HepG2 (cell line): Measurements from ENCODE around the gene SYCP2L. TPM values are rescaled to one million over a fixed set of nuclear protein-coding genes. Genes with fewer than 3 reads are reported as not detected.

ENCODE experiments used
- ATF1 ChIP-seq: IDR thresholded peaks from 2 replicates; pipeline ENCODE4 v1.6.1; 2016; ENCODE audit warnings: mild to moderate bottlenecking, control low read depth
- EED ChIP-seq: sonication (generic); formaldehyde crosslinking; IDR thresholded peaks from 2 replicates; pipeline ENCODE4 v1.5.0; 2020; ENCODE audit warnings: mild to moderate bottlenecking, missing genetic modification reagents
- FOXA3 ChIP-seq: IDR thresholded peaks from 2 replicates; pipeline ENCODE4 v1.6.1; 2016; ENCODE audit warnings: missing genetic modification reagents, missing compliant biosample characterization
- HOXA9 ChIP-seq: sonication (generic); formaldehyde crosslinking; IDR thresholded peaks from 2 replicates; pipeline ENCODE4 v1.8.1; 2022; ENCODE audit warnings: missing genetic modification reagents, mild to moderate bottlenecking, moderate library complexity, borderline replicate concordance
- MEF2D ChIP-seq: sonication (generic); formaldehyde crosslinking; IDR thresholded peaks from 2 replicates; pipeline ENCODE4 v1.5.1; 2020; ENCODE audit warnings: mild to moderate bottlenecking, missing genetic modification reagents
- NBN ChIP-seq: fragments of 450-650 bp; conservative IDR thresholded peaks from 2 replicates; pipeline ENCODE4 v1.6.1; 2017
- RFX1 ChIP-seq: fragments of 450-650 bp; IDR thresholded peaks from 2 replicates; pipeline ENCODE4 v1.6.1; 2017
- SMAD9 ChIP-seq: sonication (generic); formaldehyde crosslinking; IDR thresholded peaks from 2 replicates; pipeline ENCODE4 v1.5.1; 2020; ENCODE audit warnings: mild to moderate bottlenecking, missing genetic modification reagents
- SOX13 ChIP-seq, 3 experiments: fragments of 450-650 bp in 1 of 3; sonication (generic) in 1 of 3; formaldehyde crosslinking in 1 of 3; IDR thresholded peaks in 2 of 3; conservative IDR thresholded peaks in 1 of 3; 2 replicates each; pipeline versions ENCODE4 v1.5.0 to v1.6.1; 2016 to 2020; ENCODE audit warnings: antibody characterized with exemption in 1 of 3, mild to moderate bottlenecking in 1 of 3, missing compliant biosample characterization in 1 of 3, missing genetic modification reagents in 1 of 3, moderate library complexity in 1 of 3
- TCF12 ChIP-seq, 2 experiments: fragments of 450-650 bp in 1 of 2; sonication (generic) in 1 of 2; formaldehyde crosslinking in 1 of 2; IDR thresholded peaks; 2 replicates each; pipeline versions ENCODE4 v1.6.1 to v1.8.0; 2017 to 2022; ENCODE audit warnings: antibody characterized with exemption in 1 of 2, mild to moderate bottlenecking in 1 of 2, missing genetic modification reagents in 1 of 2, moderate library complexity in 1 of 2
- ZNF101 ChIP-seq: sonication (generic); formaldehyde crosslinking; IDR thresholded peaks from 2 replicates; pipeline ENCODE4 v1.4.0; 2020; ENCODE audit warnings: mild to moderate bottlenecking, low read depth, missing genetic modification reagents, borderline replicate concordance
- ZNF225 ChIP-seq: sonication (generic); formaldehyde crosslinking; IDR thresholded peaks from 2 replicates; pipeline ENCODE4 v1.4.0; 2020; ENCODE audit warnings: mild to moderate bottlenecking, missing genetic modification reagents
- ZNF263 ChIP-seq: sonication (generic); formaldehyde crosslinking; IDR thresholded peaks from 2 replicates; pipeline ENCODE4 v1.4.0; 2020; ENCODE audit warnings: missing genetic modification reagents
- ZNF672 ChIP-seq: sonication (generic); formaldehyde crosslinking; IDR thresholded peaks from 2 replicates; pipeline ENCODE4 v1.8.1; 2022; ENCODE audit warnings: missing genetic modification reagents
- ZNF749 ChIP-seq: sonication (generic); formaldehyde crosslinking; IDR thresholded peaks from 2 replicates; pipeline ENCODE4 v1.8.0; 2022; ENCODE audit warnings: mild to moderate bottlenecking, missing genetic modification reagents, moderate library complexity, borderline replicate concordance
- ZNF841 ChIP-seq: sonication (generic); formaldehyde crosslinking; IDR thresholded peaks from 2 replicates; pipeline ENCODE4 v1.8.1; 2023; ENCODE audit warnings: missing genetic modification reagents, borderline replicate concordance
- polyA plus RNA-seq, 8 experiments: library from polyadenylated mRNA; depleted of rRNA in 3 of 8; stranded (reverse) in 7 of 8; unstranded in 1 of 8; fragments of >200 nt; fragmentation: Illumina TruSeq in 4 of 8; extraction: Trizol in 4 of 8; gene quantifications; 2 replicates each; pipeline versions ENCODE4 v1.2.1 to v1.2.3, GENCODE V29; 2011 to 2016; ENCODE audit warnings: low read depth in 4 of 8, missing spikeins in 1 of 8, mixed read lengths in 1 of 8; ENCODE audit not compliant: insufficient read depth in 1 of 8
- total RNA-seq, 5 experiments: library from RNA; depleted of rRNA; stranded (reverse); fragments of >200 nt; fragmentation: Illumina TruSeq; extraction: Trizol; gene quantifications; 2 replicates each; pipeline ENCODE4 v1.2.3, GENCODE V29; 2016; ENCODE audit warnings: low read depth in 1 of 5
- TF ChIP-seq, protein P1 (sequence below): sonication (generic); formaldehyde crosslinking; IDR thresholded peaks from 2 replicates; pipeline ENCODE4 v1.8.0; 2022; ENCODE audit warnings: mild to moderate bottlenecking, missing genetic modification reagents, moderate library complexity
- TF ChIP-seq, protein P2 (sequence below): sonication (generic); formaldehyde crosslinking; IDR thresholded peaks from 2 replicates; pipeline ENCODE4 v1.4.0; 2020; ENCODE audit warnings: missing genetic modification reagents
- TF ChIP-seq, protein P3 (sequence below): sonication (generic); formaldehyde crosslinking; IDR thresholded peaks from 2 replicates; pipeline ENCODE4 v1.9.0; 2021; ENCODE audit warnings: missing genetic modification reagents, borderline replicate concordance
- TF ChIP-seq, protein P4 (sequence below): sonication (generic); formaldehyde crosslinking; IDR thresholded peaks from 2 replicates; pipeline ENCODE4 v1.4.0; 2020; ENCODE audit warnings: missing genetic modification reagents
- TF ChIP-seq, protein P5 (sequence below): sonication (generic); formaldehyde crosslinking; IDR thresholded peaks from 2 replicates; pipeline ENCODE4 v1.4.0; 2020; ENCODE audit warnings: missing genetic modification reagents

SYCP2L gene
- total and polyA plus RNA-seq, 2 of the 13 experiments (the other 11 are each of a cell fraction or from before 2014, with no cell fraction given): 0.22 to 0.54 TPM

DNA sequence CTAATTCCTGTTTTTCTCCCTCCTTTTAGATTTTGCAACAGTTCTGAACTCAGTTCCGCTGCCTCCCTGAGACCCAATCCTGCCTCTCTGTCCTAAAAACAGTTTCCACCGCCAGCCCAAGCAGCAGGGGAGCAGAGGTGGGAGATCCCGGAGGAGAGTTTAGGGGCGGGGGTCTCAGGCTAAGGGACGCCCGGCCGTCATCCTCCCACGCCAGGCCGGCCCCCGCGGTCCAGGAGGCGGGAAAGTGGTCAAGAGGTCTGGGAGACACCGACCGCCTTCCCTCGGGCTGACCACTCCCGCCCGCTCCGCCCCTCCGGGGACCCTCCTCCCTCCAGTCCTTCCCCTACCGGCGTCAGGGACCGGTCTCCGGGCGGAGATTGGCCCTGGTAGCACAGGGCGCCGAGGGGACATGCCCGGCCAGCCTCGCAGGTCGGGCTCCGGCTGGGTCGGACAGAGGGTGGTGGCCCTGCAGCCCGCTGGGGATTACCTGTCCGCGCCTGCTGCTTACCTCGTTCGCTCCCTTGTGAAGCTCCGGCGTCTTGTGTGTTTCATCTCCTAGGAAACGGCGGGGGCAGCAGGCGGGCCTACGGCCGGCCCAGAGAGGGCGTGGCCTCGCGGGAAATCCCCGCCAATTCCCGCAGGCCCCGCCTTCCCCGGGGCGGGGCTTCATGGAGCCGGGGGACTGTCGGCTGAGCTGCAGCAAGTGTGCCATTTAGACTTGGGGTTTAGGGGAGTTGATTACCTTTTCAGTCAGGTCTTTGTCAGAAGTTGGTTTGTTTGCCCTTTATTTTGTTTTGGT lies 48.7 kb upstream of the SYCP2L start, which contains the start of gene MAK (continued):
- 0 out of 2 replicates have a peak, but pooled peaks have one; percentile 2 for TF ChIP-seq ZNF749
- no peak for TF ChIP-seq SMAD9 (CRISPR knock-in tag)
- TF ChIP-seq, protein P1, sequence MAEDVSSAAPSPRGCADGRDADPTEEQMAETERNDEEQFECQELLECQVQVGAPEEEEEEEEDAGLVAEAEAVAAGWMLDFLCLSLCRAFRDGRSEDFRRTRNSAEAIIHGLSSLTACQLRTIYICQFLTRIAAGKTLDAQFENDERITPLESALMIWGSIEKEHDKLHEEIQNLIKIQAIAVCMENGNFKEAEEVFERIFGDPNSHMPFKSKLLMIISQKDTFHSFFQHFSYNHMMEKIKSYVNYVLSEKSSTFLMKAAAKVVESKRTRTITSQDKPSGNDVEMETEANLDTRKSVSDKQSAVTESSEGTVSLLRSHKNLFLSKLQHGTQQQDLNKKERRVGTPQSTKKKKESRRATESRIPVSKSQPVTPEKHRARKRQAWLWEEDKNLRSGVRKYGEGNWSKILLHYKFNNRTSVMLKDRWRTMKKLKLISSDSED (CRISPR knock-in tag): no peak; the same call in 1 of the 2 replicates
- no peak for TF ChIP-seq NBN
- TF ChIP-seq, protein P2, sequence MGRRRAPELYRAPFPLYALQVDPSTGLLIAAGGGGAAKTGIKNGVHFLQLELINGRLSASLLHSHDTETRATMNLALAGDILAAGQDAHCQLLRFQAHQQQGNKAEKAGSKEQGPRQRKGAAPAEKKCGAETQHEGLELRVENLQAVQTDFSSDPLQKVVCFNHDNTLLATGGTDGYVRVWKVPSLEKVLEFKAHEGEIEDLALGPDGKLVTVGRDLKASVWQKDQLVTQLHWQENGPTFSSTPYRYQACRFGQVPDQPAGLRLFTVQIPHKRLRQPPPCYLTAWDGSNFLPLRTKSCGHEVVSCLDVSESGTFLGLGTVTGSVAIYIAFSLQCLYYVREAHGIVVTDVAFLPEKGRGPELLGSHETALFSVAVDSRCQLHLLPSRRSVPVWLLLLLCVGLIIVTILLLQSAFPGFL (CRISPR knock-in tag): no peak
- TF ChIP-seq, protein P3, sequence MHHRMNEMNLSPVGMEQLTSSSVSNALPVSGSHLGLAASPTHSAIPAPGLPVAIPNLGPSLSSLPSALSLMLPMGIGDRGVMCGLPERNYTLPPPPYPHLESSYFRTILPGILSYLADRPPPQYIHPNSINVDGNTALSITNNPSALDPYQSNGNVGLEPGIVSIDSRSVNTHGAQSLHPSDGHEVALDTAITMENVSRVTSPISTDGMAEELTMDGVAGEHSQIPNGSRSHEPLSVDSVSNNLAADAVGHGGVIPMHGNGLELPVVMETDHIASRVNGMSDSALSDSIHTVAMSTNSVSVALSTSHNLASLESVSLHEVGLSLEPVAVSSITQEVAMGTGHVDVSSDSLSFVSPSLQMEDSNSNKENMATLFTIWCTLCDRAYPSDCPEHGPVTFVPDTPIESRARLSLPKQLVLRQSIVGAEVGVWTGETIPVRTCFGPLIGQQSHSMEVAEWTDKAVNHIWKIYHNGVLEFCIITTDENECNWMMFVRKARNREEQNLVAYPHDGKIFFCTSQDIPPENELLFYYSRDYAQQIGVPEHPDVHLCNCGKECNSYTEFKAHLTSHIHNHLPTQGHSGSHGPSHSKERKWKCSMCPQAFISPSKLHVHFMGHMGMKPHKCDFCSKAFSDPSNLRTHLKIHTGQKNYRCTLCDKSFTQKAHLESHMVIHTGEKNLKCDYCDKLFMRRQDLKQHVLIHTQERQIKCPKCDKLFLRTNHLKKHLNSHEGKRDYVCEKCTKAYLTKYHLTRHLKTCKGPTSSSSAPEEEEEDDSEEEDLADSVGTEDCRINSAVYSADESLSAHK: no peak
- TF ChIP-seq FOXA3 (CRISPR knock-in tag): no peak; the same call in 1 of the 2 replicates
- TF ChIP-seq TCF12 (IDR thresholded peaks at IDR 0.05): no peak
- no peak for TF ChIP-seq TCF12 (CRISPR knock-in tag; IDR thresholded peaks at IDR 0.05)
- TF ChIP-seq, protein P4, sequence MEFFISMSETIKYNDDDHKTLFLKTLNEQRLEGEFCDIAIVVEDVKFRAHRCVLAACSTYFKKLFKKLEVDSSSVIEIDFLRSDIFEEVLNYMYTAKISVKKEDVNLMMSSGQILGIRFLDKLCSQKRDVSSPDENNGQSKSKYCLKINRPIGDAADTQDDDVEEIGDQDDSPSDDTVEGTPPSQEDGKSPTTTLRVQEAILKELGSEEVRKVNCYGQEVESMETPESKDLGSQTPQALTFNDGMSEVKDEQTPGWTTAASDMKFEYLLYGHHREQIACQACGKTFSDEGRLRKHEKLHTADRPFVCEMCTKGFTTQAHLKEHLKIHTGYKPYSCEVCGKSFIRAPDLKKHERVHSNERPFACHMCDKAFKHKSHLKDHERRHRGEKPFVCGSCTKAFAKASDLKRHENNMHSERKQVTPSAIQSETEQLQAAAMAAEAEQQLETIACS (CRISPR knock-in tag): no peak
- TF ChIP-seq ZNF101 (CRISPR knock-in tag): no peak
- no peak for TF ChIP-seq MEF2D (CRISPR knock-in tag)
- TF ChIP-seq ZNF263 (CRISPR knock-in tag): peak; percentile 55; the same call in 1 of the 2 replicates
- no peak for TF ChIP-seq SOX13 (IDR thresholded peaks at IDR 0.05)
- TF ChIP-seq SOX13 (CRISPR knock-in tag; conservative IDR thresholded peaks at IDR 0.05 in 1 of 2, IDR thresholded peaks at IDR 0.05 in 1 of 2): no peak; a peak in 1 of 4 replicates
- 0 out of 2 replicates have a peak, but pooled peaks have one; percentile 62 for TF ChIP-seq ZNF225 (CRISPR knock-in tag)
- peak; percentile 73 for TF ChIP-seq RFX1
- no peak for TF ChIP-seq ZNF841
- TF ChIP-seq ATF1 (CRISPR knock-in tag): no peak
- TF ChIP-seq EED: no peak
- TF ChIP-seq HOXA9 (CRISPR knock-in tag): no peak
- TF ChIP-seq, protein P5, sequence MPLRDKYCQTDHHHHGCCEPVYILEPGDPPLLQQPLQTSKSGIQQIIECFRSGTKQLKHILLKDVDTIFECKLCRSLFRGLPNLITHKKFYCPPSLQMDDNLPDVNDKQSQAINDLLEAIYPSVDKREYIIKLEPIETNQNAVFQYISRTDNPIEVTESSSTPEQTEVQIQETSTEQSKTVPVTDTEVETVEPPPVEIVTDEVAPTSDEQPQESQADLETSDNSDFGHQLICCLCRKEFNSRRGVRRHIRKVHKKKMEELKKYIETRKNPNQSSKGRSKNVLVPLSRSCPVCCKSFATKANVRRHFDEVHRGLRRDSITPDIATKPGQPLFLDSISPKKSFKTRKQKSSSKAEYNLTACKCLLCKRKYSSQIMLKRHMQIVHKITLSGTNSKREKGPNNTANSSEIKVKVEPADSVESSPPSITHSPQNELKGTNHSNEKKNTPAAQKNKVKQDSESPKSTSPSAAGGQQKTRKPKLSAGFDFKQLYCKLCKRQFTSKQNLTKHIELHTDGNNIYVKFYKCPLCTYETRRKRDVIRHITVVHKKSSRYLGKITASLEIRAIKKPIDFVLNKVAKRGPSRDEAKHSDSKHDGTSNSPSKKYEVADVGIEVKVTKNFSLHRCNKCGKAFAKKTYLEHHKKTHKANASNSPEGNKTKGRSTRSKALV (CRISPR knock-in tag): no peak
- no peak for TF ChIP-seq ZNF672 (CRISPR knock-in tag)
